Inferior parietal cortex (tissue), 1 donor: Measurements from ENCODE around the gene KLHL35.

Experiments
- DNase-seq: peaks from one replicate; pipeline ENCODE4 v3.0.0-alpha.2; 2016; ENCODE audit errors: extremely low spot score

The KLHL35 gene

DNA sequence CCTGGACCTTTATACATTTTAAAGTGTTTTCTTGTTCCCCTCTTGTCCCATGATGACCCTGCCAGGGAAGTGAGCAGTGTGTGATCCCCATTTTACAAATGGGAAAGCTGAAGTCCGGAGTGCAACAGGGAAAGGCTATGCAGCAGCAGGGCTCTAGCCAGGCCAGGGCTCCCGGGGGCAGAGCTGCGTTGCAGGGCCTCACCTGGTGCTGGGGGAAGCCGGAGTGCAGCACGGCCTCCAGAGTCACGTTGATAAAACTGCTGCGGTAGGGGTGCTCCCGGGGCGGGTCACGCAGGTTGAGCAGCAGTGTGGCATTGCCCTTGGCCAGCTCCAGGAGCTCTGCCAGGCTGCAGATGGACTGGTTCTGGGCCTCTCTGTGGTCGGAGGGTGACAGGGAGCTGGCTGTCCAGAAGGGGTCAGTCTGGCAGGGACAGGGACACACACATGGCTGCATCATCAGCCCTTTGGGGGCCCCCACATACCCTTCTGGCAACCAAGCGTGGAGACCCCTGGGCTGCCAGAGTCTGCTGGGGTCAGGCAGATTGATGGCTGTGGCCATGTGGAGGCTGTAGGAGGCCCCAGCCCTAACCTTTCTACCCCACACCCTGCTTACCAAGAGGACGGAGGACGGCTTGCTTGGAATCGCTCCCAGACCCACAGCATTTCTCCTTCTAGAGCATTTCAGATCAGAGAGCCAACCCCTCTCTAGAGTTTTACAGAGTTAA lies 9.3 kb upstream of the KLHL35 start:
- no peak for DNase-seq

DNA sequence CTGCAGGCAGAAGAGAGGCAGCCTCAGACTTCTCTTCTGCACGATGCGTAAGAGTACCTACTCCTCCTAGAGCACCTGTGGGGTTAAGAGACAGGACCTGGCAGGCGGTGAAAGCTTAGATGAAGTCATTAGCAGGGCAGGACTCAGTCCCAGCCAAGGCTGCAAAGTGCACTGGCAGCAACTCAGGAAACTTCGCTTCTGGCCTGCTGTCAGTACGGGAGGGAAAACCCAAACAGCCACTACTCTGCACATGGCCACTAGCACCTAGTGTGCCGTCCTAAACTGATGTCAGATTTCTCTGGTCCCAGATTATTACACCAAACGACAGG lies 8.8 kb upstream of the KLHL35 start:
- DNase-seq, result no peak

DNA sequence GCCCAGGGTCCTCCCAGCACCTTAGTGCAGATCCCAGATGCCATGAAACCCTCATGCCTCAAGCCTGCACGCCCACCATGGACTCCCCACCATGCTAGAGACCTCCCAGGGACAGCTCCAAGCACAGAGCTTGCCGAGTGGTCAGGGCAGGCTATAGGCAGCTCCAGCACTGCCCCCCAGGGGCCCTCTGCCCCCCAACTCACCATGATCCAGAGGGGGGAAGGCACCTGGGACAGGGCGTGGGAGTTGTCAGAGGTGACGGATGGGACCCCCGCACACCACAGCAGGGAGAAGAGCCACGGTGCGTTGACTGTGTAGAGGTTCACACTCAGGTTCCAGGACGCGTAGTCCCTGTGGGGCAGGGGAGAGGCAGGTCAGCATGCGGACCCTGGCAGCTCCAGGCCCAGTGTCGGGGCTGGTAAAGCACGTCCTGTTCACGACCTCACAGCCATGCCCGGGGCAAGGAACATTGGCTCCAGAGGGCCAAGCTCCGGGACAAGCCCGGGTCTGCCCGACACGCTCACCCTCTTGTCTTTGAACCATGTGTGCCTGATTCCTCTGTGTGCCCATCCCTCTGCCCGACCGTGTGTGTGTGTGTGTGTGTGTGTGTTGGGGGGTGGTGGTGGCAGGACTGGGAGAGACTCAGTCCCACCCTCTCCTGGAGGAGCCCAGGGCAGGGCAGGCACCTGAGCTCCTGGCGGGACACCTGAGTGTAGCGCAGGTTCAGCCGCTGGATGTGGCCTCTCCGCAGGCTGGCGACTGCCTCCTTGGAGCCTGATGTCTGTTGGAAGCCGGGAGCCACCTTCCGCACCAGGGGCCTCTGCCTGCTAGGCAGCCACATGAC lies 8.2 kb upstream of the KLHL35 start:
- no peak for DNase-seq

DNA sequence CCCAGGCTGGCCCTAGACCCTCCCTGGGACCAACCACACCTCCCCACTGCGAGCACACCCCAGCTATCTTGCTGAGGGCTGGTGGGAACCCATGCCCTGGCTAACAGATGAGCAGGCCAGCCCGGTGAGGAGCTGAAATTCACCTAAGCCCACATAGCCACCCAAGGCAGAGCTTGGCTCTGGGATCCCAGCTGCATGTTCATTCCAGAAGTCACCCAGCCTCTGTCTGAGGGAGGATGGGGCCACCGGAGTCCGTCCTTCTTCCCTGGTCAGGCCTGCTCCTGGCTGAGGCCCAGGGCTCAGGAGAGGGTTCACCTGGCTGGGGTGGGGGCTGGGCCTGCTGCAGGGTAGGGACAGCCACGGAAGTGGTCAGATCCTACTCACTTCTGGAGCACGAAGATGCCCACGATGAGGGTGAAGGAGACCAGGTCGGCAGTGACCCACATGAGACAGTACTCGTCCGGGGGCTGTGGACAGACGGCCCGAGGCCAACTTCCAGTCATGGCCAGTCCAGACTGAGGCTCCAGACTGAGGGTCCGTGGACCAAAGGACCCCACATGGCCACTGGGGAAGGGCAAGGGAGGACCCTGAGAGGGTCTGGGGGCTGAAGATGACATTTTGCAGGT lies 6.6 kb upstream of the KLHL35 start:
- no peak for DNase-seq

DNA sequence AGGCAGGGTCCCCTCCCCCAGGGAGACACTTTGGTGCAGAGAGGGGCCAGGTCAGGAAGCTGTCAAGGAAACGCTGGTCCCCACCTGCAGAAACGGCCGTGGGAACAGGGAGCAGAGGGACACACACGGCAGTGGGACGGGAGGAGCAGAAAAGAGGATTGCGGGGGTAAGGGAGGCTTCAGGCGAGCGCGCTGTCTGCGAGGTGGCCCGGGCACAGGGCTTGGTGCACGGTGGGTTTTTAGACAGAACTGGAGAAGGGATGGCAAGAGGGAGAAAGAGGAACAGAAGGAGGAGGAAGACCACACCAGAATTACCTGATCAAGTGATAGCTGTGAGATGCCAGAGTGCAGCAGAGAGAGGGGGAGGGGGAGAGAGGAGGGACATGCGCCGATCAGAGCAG lies 6.0 kb upstream of the KLHL35 start:
- DNase-seq, result no peak

DNA sequence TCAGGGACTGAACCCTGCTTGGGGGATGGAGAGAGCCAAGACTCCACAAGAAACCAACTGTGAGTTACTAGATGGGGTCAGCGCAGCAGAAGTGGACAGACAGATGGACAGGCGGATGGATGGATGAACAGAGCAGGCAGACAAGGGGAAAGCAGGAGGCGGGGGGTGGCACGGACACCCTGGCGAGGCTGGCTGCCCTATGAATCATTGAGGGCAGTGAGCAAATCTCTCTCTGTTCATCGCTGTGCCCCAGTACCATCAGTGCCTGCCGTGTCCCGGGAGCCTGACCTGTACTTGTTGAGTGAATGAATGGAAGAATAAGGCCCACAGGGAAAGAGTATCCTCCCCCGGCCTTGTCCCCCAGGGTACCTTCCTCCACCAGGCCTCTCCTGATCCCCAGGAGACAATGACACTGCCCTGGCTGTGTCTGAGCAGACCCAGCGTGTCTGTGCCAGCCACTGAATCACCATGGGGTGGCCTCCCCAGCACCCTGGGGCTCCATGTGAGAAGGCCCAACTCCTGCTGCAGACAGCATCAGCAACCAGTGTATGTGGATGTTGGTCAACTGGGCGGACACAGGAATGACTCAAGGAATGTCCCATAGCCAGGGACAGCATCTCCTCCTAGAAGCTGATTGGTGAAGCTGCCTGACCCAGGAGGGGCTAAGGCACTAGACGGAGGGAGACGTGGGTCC lies 5.1 kb upstream of the KLHL35 start:
- no peak for DNase-seq

DNA sequence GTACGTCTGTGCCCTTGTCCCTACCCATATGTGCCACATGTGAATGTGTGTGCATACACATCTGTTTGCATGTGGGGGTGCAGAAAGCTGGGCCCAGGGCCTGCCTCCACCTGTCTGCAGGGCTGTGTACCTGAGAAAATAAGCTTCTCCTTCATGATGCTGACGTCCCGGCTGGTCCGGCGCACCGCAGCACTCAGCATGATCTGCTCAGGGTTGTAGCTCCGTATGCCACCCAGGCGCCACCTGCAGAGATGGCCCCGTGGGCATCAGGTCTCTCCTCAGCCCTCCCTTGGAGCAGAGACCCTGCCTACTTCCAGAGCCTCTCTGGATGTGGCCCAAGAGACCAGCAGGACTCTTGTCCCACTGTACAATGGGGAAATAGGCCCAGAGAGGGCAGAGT lies 3.8 kb upstream of the KLHL35 start:
- DNase-seq, result no peak

DNA sequence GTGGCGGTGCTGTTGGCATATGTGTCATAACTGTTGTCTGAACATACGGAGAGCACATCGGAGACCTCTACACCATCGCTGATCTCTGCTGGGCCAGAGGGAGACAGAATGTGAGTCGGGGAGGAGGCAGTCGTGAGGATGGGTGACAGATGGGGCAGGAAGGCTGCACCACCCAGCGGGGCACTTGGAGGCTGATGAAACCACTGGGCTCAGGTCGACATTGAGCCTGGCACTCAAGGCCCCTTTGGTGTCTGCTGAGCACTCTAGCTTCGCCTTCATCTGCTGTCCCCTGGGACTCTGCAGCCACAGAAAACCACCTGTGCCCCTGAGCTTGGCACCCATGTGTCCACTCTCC lies 2.5 kb upstream of the KLHL35 start:
- no peak for DNase-seq

DNA sequence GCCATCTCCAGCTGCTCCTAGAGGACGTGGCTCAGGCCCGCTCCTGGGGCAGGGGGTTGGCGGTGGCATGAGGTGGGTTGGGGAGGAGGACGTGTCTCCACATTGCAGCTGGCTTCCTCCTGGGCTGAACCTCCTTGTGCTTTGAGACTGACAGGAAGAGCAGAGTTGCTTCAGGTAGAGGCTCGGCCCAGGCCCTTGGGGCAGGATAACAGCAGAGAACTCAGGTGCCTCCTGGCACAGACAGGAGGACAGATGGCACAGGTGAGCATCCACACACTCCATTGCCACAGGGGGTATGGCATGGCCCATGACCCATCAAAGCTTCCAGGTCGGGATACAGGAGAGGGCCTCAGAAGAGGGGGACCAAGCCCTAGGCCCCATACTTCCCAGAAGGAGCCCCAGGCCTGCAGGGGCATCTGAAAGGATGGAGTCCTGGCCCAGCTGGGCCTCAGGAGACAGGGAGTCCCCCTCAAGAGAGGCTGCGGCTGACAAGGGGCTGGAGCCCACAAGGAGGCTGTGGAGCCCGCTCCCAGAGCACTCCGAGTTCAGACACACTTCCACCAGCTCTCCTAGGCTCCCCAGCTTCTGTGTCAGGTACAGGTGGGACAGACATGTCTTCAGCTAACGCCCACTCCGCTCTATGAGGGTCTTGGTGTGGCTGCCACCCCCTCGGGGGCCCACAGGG lies 2.0 kb upstream of the KLHL35 start:
- DNase-seq, result no peak

DNA sequence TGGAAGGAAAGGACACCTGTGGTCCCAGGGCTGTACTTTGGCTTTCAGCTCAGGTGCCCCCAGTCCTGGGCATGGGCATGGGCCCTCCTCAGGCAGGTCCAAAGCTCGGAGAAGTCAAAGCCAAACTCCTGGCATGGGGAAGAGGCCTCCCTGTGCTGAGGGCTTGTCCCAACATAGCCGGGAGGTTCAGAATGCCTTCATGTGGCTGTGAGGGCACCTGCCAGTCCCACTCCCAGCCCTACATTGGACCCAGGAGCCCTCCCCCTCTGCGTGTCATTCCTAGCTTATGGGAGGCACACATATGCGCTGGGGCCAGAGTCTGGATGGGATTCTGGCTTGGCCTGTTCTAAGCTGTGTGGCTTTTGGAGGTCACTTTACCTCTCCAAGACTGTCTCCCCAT lies 1.0 kb upstream of the KLHL35 start:
- no peak for DNase-seq

DNA sequence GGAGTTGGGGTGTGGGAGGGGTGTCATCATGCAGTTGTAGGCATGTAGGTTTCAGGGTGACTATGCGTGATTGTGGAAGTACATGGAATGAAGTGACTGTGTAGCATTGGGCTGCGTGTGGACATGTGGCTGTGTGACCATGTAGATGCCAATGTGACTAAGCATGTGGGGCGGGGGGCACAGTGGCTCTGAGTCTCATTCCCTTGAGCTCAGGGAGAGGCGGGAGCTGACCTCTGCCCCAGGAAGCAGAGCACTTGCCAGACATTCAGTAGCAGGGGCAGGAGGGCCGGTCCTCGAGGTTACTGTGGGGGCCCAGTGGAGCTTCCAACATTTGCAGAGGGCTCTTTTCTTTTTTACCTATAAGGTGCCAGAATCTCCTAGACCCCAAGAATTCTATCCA lies 440 bp upstream of the KLHL35 start:
- DNase-seq, result no peak

DNA sequence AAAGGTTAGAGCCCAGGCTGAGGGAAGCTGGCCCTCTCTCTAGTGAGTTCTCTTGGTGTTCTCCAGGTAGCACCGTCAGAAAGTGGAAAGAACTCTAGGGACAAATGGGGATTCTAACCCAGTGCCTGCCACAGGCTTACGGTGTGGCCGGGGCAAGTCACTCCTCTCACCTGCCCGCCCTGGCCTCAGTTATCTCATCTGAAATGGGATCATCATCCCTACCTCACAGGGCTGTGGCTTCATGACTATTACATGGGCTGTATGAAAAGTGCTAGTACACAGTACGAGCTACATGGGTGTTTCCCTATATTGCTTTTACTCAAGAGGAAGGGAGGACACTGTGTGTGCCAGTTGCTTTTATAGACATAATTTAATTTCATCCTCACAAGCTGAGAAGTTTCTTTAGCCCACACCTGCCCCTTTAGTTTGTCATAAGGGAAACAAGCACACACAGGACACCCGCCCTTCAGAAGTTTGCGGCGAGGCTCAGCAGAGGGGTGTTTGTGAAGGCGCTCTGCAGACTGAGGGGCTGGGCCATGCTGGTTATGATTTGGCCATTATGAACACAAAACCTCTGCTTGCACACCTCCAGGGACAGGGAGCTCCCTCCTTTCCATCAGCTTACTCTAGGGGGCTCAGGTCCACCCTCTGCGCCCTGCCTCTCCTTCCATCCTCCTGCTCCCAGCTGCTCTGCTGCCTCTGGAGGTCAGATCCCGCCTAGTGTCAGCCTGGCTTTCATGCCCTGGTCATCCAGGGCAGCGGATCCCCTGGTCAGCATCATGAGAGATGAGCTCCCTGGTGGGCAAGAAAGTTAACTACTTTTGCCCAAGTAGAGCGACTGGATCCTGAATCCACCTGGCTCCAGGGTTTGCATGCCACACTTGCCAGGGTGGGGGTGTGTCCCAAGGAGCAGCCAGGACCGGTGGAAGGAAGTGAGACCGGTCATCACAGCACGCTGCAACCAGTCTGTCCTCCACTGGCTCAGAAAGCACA lies 1.2 kb downstream of the KLHL35 start:
- no peak for DNase-seq

DNA sequence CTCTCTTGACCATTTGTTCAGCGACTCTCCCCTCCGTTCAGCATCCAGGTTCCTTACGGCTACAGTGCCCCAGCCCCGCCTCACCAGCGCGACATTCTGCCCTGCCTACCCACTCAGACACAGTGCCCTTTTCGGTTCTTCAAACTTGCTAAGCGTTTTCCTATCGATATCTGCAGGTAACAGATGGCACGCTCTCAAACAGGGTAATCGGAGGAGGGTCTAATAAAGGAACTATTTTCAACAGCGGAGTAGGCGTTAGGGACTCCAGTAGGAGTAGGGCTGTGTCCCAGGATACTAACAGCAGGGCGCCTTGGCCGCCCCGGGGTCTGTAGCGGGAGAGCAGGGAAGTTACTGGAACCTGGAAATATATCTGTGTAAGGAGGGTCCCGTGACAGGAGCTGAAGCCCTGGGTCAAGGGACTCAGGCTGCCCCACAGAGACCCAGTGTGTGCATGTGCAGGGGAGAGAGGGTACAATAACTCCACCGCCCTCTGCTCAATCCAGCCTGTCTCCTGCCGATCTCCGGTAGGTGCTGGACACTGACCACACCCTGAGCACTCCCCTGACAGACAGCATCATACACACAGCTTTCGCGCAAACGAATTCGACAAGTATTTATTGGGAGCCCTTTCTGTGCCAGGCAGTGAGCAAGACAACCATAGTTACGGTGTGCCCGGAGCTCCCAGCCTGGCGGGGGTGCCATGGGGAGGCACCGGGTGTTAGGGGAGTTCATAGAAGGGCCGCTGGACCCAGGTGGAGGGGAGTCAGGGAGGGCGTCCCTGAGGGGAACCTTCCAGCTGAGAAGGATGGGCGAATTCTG lies 2.1 kb downstream of the KLHL35 start:
- DNase-seq, result no peak

DNA sequence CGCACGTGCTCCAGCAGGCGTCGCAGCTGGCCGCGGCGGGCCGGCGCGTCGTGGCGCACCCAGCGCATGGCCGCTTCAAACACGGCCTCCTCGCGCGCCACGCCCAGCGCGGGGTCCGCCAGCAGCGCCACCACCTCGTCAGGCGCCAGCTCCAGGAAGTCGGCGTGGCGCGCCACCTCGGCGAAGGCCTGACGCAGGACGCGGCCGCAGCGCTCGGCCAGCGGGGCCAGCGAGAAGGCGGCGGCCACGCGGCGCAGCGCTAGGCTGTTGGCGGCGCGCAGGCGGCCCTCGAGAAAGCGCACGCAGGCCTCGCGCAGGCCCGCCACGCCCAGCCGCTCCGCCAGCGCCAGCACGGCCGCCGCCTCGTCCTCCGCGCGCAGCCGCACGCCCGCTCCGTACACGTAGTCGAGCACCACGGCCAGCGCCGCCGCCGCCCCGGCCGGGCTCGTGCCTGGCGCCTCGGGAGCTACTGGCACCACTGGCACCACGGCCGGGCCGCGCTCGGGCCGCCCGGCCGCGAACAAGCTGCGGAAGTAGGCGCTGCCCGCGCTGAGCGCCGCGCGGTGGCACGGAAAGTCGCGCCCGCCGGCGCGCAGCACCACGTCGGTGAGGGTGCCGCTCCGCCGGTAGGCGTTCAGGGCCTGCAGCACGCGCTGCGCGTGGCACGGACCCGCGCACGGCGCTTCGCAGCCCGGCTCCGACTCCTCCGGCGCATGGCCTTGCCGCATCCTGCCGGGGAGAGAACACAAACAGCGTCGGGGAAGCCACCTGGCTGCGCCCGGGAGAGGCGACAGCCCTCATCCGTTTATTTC lies 2.9 kb downstream of the KLHL35 start:
- no peak for DNase-seq

DNA sequence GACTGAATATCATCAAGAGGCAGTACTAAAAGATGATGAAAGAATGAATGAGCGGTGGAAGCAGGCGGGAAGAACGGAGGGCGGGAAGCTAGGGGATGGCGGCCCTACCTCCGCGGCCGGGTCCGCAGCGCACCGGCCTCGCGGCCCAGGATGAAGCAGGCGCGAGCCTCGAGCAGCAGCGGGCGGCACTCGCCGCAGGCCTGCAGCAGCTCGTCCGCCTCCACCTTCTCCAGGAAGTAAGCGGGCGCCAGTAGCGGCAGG lies 3.4 kb downstream of the KLHL35 start:
- DNase-seq, result no peak

DNA sequence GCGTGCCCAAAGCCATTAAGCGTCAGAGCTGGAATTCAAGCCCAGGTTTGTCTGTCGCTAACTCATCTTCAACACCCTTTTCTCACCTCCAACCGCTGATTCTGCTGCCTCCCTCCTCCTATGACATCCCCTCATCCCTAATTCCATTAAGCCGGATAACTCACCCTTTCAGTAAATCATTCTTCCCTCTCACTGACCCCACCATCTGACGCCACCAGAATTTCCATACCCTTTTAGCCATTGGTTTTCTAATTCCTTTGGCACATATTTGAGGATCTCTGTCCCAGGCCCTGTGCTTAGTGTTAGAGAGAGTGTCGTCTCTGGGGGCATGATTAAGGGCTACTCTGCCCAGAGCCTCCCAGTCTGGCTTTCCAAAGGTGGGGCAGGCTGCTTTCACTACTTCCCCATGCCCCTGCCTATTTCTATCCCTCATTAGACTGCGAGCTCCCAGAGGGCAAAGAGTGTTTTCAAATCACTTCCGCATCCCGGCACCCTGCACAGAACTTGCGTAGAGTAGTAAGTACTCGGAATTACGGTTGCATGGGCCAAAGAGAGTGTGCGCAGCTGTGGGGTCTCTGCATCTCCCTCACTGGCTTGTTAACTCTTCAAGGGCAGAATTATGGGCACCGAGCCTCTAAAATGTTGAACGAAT lies 3.9 kb downstream of the KLHL35 start:
- no peak for DNase-seq

DNA sequence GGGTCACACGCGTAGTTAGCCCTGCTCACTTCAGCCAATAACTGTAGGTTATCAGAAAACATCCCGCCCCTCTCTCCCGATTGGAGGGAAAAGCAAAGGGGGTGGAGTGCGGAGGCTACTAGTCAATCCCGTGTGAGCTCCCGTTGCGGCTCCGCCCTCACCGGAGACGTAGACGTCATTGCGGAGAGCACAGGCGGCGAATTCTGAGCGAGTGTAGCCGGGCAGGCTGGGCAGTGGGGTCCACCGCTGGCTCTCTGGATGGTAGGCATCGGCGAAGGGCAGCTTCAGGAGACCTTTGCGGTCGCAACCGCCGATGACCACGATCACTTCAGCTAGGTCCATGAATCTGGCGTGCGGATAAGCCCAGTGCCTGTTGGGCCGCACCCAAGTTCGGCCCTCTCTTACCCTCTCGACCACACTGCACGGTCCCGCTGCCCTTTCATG lies 4.7 kb downstream of the KLHL35 start:
- peak; percentile 70 for DNase-seq

DNA sequence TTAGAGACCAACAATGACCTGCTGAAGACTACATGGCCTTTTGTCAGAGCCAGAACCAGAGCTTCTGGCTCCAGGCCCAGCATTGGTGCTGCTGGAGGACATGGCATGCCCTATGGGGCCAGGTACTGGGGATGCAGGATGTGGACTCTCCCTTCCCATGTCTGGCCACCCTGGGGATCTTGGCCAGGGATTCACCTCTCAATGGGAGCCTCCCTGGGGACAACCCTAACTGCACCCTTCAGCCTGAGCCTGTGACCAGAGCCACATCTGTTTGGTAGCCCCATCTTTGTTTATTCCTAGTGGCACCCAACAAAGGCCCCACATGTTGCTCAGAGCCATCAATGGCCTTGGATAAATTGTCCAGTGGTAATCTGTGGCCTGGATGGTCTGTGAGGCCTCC lies 5.8 kb downstream of the KLHL35 start:
- DNase-seq, result no peak

DNA sequence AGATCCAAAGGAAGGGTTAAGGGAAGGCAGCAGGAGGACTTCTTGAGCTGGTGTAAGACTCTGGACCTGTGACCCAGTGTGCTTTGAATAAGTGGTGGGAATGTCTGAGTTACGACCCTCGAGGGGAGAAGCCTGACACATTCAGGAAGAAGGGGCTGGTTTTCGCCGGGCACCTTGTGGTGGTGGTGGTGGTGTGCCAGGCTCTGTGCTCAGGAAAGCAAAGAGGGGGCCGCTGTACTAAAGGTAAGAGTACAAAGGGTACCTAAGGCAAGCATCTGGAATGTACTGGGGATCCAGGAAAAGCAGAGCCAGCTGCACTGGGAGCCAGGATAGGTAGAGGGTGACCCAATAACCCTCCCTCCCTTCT lies 6.3 kb downstream of the KLHL35 start:
- DNase-seq, result no peak
